ENCODE measurements around the gene ANXA11.

Gene ANXA11

DNA sequence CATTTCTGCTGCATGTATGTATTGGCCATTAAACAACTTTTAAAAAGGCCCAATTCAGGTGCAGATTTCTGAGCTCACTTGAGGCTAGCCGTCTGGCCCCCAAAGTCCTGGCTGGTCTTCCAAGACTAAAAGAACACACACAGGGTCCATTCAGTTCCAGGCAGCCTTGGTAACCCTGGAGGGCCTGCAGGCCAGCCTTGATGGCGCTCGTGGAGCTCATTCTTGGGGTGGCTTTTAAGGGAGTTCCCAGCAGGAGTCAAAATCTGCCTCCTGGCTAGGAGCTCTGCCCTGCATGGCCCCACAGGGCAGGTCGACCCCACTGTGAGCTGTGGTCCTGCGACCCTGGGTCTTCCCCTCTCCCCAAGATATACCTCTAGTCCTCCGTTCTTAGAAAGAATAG lies 28.8 kb downstream of the ANXA11 start:
- H3K4me3 ChIP-seq (ENCODE audit: low read depth, low read length): no peak overlapping the region
- DNase-seq (ENCODE audit: low read depth): no peak
- TF ChIP-seq, protein P1, sequence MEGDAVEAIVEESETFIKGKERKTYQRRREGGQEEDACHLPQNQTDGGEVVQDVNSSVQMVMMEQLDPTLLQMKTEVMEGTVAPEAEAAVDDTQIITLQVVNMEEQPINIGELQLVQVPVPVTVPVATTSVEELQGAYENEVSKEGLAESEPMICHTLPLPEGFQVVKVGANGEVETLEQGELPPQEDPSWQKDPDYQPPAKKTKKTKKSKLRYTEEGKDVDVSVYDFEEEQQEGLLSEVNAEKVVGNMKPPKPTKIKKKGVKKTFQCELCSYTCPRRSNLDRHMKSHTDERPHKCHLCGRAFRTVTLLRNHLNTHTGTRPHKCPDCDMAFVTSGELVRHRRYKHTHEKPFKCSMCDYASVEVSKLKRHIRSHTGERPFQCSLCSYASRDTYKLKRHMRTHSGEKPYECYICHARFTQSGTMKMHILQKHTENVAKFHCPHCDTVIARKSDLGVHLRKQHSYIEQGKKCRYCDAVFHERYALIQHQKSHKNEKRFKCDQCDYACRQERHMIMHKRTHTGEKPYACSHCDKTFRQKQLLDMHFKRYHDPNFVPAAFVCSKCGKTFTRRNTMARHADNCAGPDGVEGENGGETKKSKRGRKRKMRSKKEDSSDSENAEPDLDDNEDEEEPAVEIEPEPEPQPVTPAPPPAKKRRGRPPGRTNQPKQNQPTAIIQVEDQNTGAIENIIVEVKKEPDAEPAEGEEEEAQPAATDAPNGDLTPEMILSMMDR (IDR thresholded peaks at IDR 0.05; ENCODE audit: insufficient read depth, low read depth, low read length, missing control alignments): no peak

DNA sequence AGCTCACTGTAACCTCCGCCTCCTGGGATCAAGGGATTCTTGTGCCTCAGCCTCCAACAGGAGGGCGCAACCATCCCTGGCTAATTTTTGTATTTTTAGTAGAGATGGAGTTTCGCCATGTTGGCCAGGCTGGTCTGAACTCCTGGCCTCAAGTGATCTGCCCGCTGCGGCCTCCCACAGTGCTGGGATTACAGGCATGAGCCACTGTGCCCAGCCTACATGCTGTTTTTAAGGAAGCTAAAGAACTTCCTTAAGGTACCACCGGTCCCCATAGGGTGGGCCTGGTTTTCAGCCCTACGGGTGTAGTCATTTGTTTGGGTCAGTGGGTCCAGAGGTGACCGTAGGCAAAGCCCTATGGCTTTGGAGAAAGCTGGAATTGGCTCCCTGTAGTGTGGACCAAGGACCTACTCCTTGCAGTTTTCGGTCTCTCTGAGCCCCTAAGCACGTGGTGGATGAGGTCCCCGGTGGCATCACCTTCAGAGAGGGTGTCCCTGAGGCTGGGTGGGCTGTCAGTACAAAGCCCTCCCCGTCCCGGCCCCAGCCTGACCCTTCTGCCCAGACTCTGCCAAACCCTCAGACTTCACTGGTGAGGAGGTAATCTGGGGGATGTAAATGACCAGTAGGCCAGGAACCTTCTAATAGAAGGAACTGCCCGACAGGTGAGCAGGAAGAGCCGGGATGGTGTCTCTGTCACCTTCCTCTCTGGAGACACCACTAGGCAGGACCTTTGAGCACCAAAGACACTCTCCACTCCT lies 30.5 kb downstream of the ANXA11 start:
- DNase-seq (ENCODE audit: low read depth): no peak
- TF ChIP-seq, protein P1 (IDR thresholded peaks at IDR 0.05; ENCODE audit: insufficient read depth, low read depth, low read length, missing control alignments): no peak
- H3K4me3 ChIP-seq (ENCODE audit: low read depth, low read length): no peak overlapping the region

DNA sequence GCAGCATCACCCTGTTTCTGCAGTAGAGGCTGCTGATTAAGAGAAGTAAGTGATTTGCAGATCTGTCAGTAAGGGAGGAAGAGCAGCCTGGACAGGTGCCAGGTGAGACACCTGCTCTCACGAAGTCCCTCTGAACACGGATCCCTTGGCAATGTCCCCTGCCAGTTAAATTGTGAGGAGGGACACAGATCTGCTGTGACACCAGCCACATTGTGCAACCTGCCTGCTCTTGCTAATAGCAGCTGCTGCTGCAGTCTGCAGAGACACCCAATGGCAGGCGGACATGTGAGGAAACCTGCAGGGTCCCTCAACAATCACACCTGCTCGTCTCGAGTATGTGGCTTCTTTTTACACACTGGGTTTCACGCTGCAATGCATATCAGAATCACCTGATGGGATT lies 31.9 kb downstream of the ANXA11 start:
- TF ChIP-seq, protein P1 (IDR thresholded peaks at IDR 0.05; ENCODE audit: insufficient read depth, low read depth, low read length, missing control alignments): no peak
- no peak overlapping the region for H3K4me3 ChIP-seq (ENCODE audit: low read depth, low read length)
- DNase-seq (ENCODE audit: low read depth): no peak

DNA sequence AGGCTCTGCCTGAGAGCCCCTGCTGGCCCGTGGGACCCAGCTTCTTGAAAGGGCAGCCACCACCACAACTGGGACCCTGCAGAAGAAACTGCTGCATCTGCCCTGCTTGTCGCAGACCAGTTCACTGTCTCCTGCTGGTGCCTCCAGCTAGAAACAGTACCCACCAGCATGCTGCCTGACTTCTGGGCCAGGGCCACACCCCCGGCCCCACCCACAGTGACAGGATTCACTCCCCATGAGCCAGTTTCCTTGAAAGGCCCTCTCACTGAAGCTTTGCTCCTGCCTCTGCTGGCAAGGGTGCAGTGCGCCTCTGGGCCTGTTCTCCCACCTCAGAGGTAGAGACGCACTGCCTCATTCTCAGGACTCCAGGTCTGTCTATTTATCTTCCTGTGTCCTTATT lies 32.4 kb downstream of the ANXA11 start:
- DNase-seq (ENCODE audit: low read depth): no peak
- TF ChIP-seq, protein P1 (IDR thresholded peaks at IDR 0.05; ENCODE audit: insufficient read depth, low read depth, low read length, missing control alignments): no peak

DNA sequence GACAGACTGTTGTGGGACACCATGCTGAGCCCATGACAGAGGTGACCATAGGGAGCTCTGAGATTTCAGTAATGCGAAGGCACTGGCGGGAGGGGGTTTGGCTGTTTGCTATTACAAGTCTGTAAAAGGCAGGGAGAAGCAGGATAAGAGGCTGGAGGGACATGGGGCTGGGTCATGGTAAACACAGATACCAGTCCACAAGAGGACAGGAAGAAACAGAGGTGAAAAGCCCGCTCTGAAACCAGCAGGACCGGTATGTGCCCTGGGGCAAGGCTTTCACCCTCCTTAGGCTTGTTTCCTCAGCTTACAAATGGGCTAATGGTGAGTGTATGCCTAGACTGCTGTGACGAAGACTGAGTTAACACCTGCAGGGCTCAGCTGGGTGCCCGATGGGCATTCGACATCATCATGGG lies 34.1 kb downstream of the ANXA11 start:
- TF ChIP-seq, protein P1 (IDR thresholded peaks at IDR 0.05; ENCODE audit: insufficient read depth, low read depth, low read length, missing control alignments): no peak
- DNase-seq (ENCODE audit: low read depth): no peak
- H3K4me3 ChIP-seq (ENCODE audit: low read depth, low read length): no peak overlapping the region

More for the DNA sequence above, 32.4 kb downstream of the ANXA11 start:
- no peak overlapping the region for H3K4me3 ChIP-seq (ENCODE audit: low read depth, low read length)

DNA sequence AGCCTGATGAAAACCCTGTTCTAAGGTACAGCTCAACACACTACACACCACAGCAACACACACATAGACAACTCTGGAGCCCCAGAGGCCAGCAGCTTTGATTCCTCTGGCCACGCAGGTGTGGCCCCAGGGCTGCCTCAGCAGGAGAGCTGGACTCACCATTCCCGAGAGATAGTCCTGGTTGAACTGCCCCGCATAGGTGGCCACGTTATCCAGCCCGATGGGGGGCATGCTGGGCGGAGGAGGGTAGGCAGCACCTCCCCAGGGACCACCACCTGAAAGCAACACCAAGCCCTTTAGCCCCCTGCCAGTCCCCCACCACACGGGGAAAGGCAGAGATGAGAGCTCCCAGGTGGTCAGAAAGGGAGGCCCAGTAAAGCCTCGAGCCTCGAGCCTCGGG lies 34.7 kb downstream of the ANXA11 start:
- H3K4me3 ChIP-seq (ENCODE audit: low read depth, low read length): no peak overlapping the region
- no peak for DNase-seq (ENCODE audit: low read depth)
- TF ChIP-seq, protein P1 (IDR thresholded peaks at IDR 0.05; ENCODE audit: insufficient read depth, low read depth, low read length, missing control alignments): no peak

DNA sequence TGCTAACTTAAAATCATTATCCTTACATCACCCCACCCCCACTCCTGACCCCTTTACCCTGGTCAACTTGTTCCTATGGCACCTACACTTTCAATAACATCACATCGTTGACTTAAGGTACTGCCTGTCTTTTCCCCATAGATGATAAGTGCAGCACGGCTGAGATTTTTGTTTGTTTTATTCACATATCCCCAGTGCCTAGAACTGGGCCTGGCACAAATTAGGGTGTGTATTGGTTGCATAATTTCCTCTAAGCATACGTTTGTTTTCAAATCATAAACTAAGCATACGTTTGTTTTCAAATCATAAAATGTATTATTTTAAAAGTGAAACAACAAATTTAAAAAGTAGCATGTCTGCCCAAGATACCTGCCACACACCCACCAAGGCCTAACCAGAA lies 35.3 kb downstream of the ANXA11 start:
- DNase-seq (ENCODE audit: low read depth): no peak
- TF ChIP-seq, protein P1 (IDR thresholded peaks at IDR 0.05; ENCODE audit: insufficient read depth, low read depth, low read length, missing control alignments): no peak
- no peak overlapping the region for H3K4me3 ChIP-seq (ENCODE audit: low read depth, low read length)
